GM12891 (cell line): Measurements from ENCODE around the gene SYN1.

Source experiments
- DNase-seq: peaks from one replicate; pipeline ENCODE4 v3.0.0; 2011; ENCODE audit warnings: low spot score; ENCODE audit not compliant: insufficient read length
- FAIRE-seq: peaks from 2 replicates; lab custom pipeline; 2011; peaks lifted over from hg19 to GRCh38; lab: Jason Lieb, UNC
- PAX5 ChIP-seq: IDR thresholded peaks from 2 replicates; pipeline ENCODE4 v1.6.1; 2011; ENCODE audit warnings: low read length, moderate library complexity, mild to moderate bottlenecking; ENCODE audit not compliant: insufficient read depth, severe bottlenecking
- POLR2A ChIP-seq: IDR thresholded peaks from 2 replicates; pipeline ENCODE4 v1.6.1; 2011; ENCODE audit warnings: low read depth, low read length, control low read depth
- POLR2AphosphoS5 ChIP-seq: IDR thresholded peaks from 2 replicates; pipeline ENCODE4 v1.6.1; 2011; ENCODE audit warnings: low read depth, low read length, control low read depth
- POU2F2 ChIP-seq: IDR thresholded peaks from 2 replicates; pipeline ENCODE4 v1.6.1; 2011; ENCODE audit warnings: low read depth, mild to moderate bottlenecking, control low read depth, low read length, moderate library complexity
- SPI1 ChIP-seq: IDR thresholded peaks from 2 replicates; pipeline ENCODE4 v1.6.1; 2011; ENCODE audit warnings: low read depth, low read length, control low read depth
- TAF1 ChIP-seq: IDR thresholded peaks from 2 replicates; pipeline ENCODE4 v1.6.1; 2011; ENCODE audit warnings: low read depth, low read length, control low read depth

The SYN1 gene

GRCh38 chrX:47637546-47638195, 18.0 kb upstream of the SYN1 start:
- FAIRE-seq (peak; percentile 97), DNase-seq (peak; percentile 69)
- no peak for TF ChIP-seq PAX5
- TF ChIP-seq POLR2AphosphoS5 = no peak
- no peak for TF ChIP-seq POLR2A

- DNase-seq = no peak
- TF ChIP-seq POLR2AphosphoS5 (no peak), PAX5 (no peak), POLR2A (no peak), POU2F2 (no peak), SPI1 (no peak), TAF1 (no peak)
- FAIRE-seq = peak; percentile 76
These were observed 15.4 kb upstream of the SYN1 start for GRCh38 chrX:47634871-47635575.

DNA sequence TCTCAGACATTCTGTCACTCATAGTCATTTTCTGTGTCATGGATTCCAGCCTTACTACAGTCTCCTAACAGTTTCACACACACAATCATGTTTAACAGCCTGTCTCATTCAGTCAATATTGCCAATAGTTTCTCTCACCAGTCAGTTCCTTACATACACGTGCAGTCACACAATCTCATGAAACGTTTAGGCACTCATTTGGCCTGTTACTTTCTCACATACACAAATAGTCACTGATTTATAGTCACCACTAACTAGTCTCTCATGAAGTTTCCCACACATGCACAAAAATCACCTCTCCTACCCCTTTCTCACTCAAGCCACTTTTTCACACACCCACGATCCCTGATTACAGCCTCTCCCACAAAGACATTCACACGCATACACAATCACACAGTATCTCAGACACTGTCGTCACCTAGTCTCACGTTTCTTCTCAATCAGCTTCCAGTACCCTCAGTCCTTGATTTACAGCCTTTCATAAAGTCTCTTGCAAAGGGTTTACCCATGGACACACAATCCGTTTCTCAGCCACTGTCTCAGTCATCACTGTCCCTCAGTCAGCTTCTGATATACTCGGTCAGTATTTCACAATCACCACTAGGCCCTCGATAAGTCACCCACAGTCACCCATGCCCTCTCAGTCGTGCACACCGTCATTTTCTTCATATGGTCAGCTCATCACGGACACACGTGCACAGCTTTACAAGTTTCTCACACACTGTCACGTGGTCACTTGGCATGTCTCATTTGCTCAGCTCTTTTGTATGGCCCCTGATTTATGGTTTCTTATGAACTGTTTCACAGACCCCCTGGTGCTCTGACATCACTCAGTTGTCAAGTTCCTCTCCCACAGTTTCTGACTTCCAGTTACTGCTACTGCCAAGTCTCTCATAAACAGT, 14.3 kb upstream of the SYN1 start:
- DNase-seq (no peak), FAIRE-seq (peak; percentile 87)
- TF ChIP-seq TAF1 (no peak), POLR2AphosphoS5 (no peak; the same call in 1 of the 2 replicates), POLR2A (peak; percentile 11; the same call in 1 of the 2 replicates)

DNA sequence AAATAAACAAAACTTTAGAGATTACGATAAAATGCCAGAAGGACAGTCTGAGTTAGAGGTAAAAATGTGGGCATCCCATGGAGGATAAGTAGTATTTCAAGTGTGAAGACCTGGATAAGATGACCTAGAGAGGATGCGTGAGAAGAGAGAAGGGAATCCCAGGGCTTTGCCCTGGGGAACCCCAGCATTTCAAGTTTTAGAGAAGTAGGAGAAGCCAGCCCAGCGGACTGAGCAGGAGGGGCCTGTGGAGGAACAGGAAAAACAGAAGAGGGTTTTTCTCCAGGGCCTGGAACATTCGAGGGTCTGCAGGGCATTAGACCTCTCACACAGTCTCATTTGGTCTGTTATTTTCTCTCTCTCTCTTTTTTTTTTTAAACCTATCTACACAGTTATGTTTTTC, 13.0 kb upstream of the SYN1 start:
- no peak for DNase-seq
- FAIRE-seq = no peak
- TF ChIP-seq SPI1 = peak; percentile 22
- TF ChIP-seq TAF1 = no peak

- FAIRE-seq = no peak
- TF ChIP-seq PAX5 = no peak
- no peak for TF ChIP-seq POLR2A
- TF ChIP-seq SPI1 = no peak
- no peak for TF ChIP-seq POLR2AphosphoS5
- TF ChIP-seq POU2F2 = no peak
- no peak for TF ChIP-seq TAF1
- DNase-seq = no peak
These were observed 12.0 kb upstream of the SYN1 start for GRCh38 chrX:47631676-47632075.

- no peak for DNase-seq
- TF ChIP-seq POU2F2 = no peak
- no peak for TF ChIP-seq PAX5
- no peak for TF ChIP-seq TAF1
- TF ChIP-seq POLR2A = no peak
- TF ChIP-seq SPI1 = peak; percentile 51
- TF ChIP-seq POLR2AphosphoS5 = 0 out of 2 replicates have a peak, but pooled peaks have one; percentile 10
- FAIRE-seq = no peak
These were observed 10.0 kb upstream of the SYN1 start, which contains the start of gene CFP for GRCh38 chrX:47629419-47630200. Gene CFP, minus strand, starts transcription at chrX:47629930. Its CDS starts 86 bp downstream, at chrX:47629844.

GRCh38 chrX:47628982-47629381, 9.3 kb upstream of the SYN1 start:
- DNase-seq (no peak), FAIRE-seq (peak; percentile 97)
- no peak for TF ChIP-seq POLR2AphosphoS5
- TF ChIP-seq TAF1 = no peak
- TF ChIP-seq POLR2A = no peak; the same call in 1 of the 2 replicates
- no peak for TF ChIP-seq SPI1

DNA sequence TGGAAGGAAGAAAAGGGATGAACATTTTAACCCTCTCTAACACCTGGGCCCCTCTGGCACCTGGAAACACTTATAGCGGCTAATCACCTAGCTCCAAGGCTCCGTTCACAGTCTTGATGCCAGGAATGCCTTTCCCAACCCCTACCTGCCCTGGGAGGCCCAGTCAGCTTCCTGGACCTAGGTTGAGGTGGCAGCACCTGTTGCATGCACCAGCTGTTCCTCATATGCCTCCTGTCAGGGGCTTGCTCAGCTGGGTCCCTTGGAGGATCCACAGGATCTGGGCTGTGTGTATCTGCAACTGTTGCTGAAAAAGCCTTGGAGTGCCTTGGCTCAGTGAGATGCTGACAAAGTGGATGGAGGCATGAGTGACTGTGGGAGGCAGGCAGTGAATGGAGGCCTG, 5.7 kb upstream of the SYN1 start:
- DNase-seq (no peak), FAIRE-seq (no peak)
- TF ChIP-seq POU2F2 = no peak
- no peak for TF ChIP-seq POLR2AphosphoS5
- no peak for TF ChIP-seq TAF1
- TF ChIP-seq PAX5 = no peak
- TF ChIP-seq SPI1 = no peak
- no peak for TF ChIP-seq POLR2A

DNA sequence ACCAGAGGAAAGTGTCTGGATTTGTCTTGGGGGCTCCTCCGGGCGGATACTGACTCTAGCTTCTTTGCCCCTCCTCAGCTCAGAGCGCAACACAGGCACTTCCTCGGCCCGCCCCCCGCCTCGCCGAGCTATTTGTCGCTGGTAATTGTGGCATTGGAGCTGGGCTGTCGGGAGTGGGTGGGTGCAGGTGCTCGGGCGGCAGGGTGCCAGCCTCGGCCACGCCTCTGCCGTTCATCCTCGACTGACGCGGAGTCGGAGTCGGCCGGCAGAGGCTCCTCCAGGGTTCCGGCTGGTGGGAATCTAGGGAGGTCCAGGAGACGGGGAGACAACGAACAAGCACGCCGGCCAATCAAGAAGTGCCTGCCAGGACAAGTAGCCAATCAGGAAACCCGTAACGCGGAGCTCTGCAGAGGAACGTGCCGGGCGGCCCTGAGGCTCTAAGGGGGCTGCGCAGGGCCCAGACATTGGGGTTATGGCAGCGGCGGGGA, 3.9 kb upstream of the SYN1 start:
- FAIRE-seq = no peak
- DNase-seq = no peak
- no peak for TF ChIP-seq PAX5
- no peak for TF ChIP-seq POLR2A
- no peak for TF ChIP-seq POU2F2
- no peak for TF ChIP-seq SPI1
- no peak for TF ChIP-seq TAF1
- TF ChIP-seq POLR2AphosphoS5 = no peak
